A549 (cell line): ENCODE results near the gene NGB. TPM values are rescaled to one million over a fixed set of nuclear protein-coding genes. Genes with fewer than 3 reads are reported as not detected.
A peak's percentile ranks its signal among the peaks of the same experiment; 100 is the strongest.

ENCODE experiments used
- ATAC-seq, 2 experiments: fragments of 200-7000 bp in 1 of 2; fragments of >200 bp in 1 of 2; cut with Nextera tagmentation in 1 of 2; cut with Tn5 transposase in 1 of 2; 3 replicates each; pipeline versions ENCODE4 v1.8.0 to v1.9.1; 2018 to 2020; ENCODE audit warnings: mild to moderate bottlenecking in 1 of 2, moderate library complexity in 1 of 2
- CTCF ChIA-PET: fragments of 300-600 bp; sonication (Branson Sonifier 250); formaldehyde crosslinking; extraction: SDS; loops from one replicate; lab custom pipeline; 2021; ENCODE audit warnings: antibody characterized with exemption, inconsistent platforms; lab: Yijun Ruan, JAX
- POLR2A ChIA-PET: fragments of 350-600 bp; formaldehyde crosslinking; extraction: SDS; loops from one replicate; lab custom pipeline; 2021; ENCODE audit warnings: antibody characterized with exemption, inconsistent platforms; lab: Yijun Ruan, JAX
- DNase-seq, 2 experiments: peaks; one replicate each; pipeline versions ENCODE4 v3.0.0 to v3.0.0-alpha.2; 2011 to 2016; ENCODE audit warnings: low read depth in 1 of 2, low spot score in 1 of 2
- FAIRE-seq: peaks from 2 replicates; lab custom pipeline; 2011; peaks lifted over from hg19 to GRCh38; lab: Jason Lieb, UNC
- H3K27ac ChIP-seq, 2 experiments: fragments of >200 bp; sonication (Bioruptor Twin); formaldehyde crosslinking; 3 replicates each; pipeline ENCODE4 v1.5.1; 2016 to 2017
- H3K4me1 ChIP-seq: fragments of >200 bp; sonication (Bioruptor Twin); formaldehyde crosslinking; 3 replicates; pipeline ENCODE4 v1.6.1; 2016
- H3K4me2 ChIP-seq: fragments of >200 bp; sonication (Bioruptor Twin); formaldehyde crosslinking; 3 replicates; pipeline ENCODE4 v1.6.1; 2016
- H3K4me3 ChIP-seq: fragments of >200 bp; sonication (Bioruptor Twin); formaldehyde crosslinking; 3 replicates; pipeline ENCODE4 v1.5.1; 2016
- H3K9me3 ChIP-seq: fragments of >200 bp; sonication (Bioruptor Twin); formaldehyde crosslinking; 3 replicates; pipeline ENCODE4 v1.6.1; 2016
- CHD2 ChIP-seq: fragments of 150-350 bp; IDR thresholded peaks from 2 replicates; pipeline ENCODE4 v1.6.1; 2014; ENCODE audit warnings: low read length; ENCODE audit not compliant: partially characterized antibody
- CHD4 ChIP-seq: fragments of 200-600 bp; sonication (generic); IDR thresholded peaks from 2 replicates; pipeline ENCODE4 v1.6.1; 2016; ENCODE audit warnings: antibody characterized with exemption, mild to moderate bottlenecking, borderline replicate concordance
- EHMT2 ChIP-seq: fragments of 200-600 bp; sonication (generic); IDR thresholded peaks from 2 replicates; pipeline ENCODE4 v1.6.1; 2016; ENCODE audit warnings: antibody characterized with exemption, low read depth, mild to moderate bottlenecking, moderate library complexity
- NPAS2 ChIP-seq: fragments of 250-450 bp; sonication (Bioruptor Pico); IDR thresholded peaks from 2 replicates; pipeline ENCODE4 v1.8.0; 2022; ENCODE audit warnings: mild to moderate bottlenecking, moderate library complexity, borderline replicate concordance
- POLR2AphosphoS2 ChIP-seq: conservative IDR thresholded peaks from 2 replicates; pipeline ENCODE4 v1.6.1; 2012; ENCODE audit warnings: low read length, improper control_type of control experiment, inconsistent platforms
- RARB ChIP-seq: fragments of 250-450 bp; sonication (Bioruptor Pico); IDR thresholded peaks from 2 replicates; pipeline ENCODE4 v1.8.0; 2021; ENCODE audit warnings: mild to moderate bottlenecking, moderate library complexity
- RCOR1 ChIP-seq: fragments of 150-350 bp; IDR thresholded peaks from 2 replicates; pipeline ENCODE4 v1.6.1; 2014; ENCODE audit warnings: antibody characterized with exemption, low read length, low read depth
- REST ChIP-seq: fragments of 200-600 bp; sonication (generic); IDR thresholded peaks from 2 replicates; pipeline ENCODE4 v1.6.1; 2016; ENCODE audit warnings: antibody characterized with exemption, mild to moderate bottlenecking, moderate library complexity
- SREBF2 ChIP-seq: fragments of 450-650 bp; IDR thresholded peaks from 2 replicates; pipeline ENCODE4 v1.6.1; 2014; ENCODE audit warnings: mild to moderate bottlenecking, moderate library complexity
- TP53 ChIP-seq: fragments of 250-450 bp; sonication (Bioruptor Pico); IDR thresholded peaks from 2 replicates; pipeline ENCODE4 v1.5.0; 2021; ENCODE audit warnings: mild to moderate bottlenecking, moderate library complexity
- WGBS: methylation state at CpG from one replicate; pipeline ENCODE4 v1.1.6; 2017; ENCODE audit errors: missing lambda C conversion rate; 5-methylcytosine and 5-hydroxymethylcytosine counted together
- polyA plus RNA-seq, 4 experiments: library from polyadenylated mRNA; depleted of rRNA in 3 of 4; stranded (reverse); fragments of >200 nt; fragmentation: RNase III in 1 of 4; extraction: RNeasy Plus Mini Kit Qiagen cat#74134 plus additional on column Dnase treatment in 1 of 4; gene quantifications; 2 replicates in 3 of 4; 3 replicates in 1 of 4; pipeline ENCODE4 v1.2.3, GENCODE V29; 2011 to 2017
- TF ChIP-seq, protein P1 (sequence below): fragments of >200 bp; sonication (Bioruptor Twin); formaldehyde crosslinking; IDR thresholded peaks from 2 replicates; pipeline ENCODE4 v1.6.1; 2016

The NGB gene
- polyA plus RNA-seq, 2 of the 4 experiments (the other 2 are of a cell fraction): not detected

DNA sequence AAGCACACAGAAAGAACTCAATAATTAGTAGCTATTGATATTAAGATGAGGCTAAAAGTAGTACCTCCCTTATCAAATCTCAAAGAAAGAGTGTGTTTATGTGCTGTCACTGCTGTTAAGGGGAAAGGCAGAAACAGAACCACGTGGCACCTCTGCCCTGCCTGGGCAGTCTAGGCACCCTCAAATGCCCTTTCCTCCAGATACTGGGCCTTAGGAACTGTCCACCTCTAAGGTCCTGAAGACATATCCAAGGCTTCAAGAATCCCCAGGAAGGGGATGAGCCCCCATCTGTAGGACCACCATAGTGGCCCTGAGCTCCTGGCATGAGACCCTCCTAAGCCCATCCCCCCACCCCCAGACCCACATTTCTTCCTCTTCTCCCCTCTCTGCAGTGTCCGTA, 29.1 kb downstream of the NGB start:
- Histone ChIP-seq H3K4me1 (no peaks in the 10 kb centered on the region), H3K9me3 (no peaks in the 10 kb centered on the region), H3K4me2 (no peak overlapping the region), H3K4me3 (no peak overlapping the region), H3K27ac (no peak overlapping the region)
- DNase-seq: no peak
- ChIA-PET CTCF (interaction anchor here (1.1 to 2.0 kb wide), 3 partner anchors 12 to 89 kb away, joined by 3 to 6 read pairs (median 5); no protein-coding TSS in a partner anchor), POLR2A (no interaction called here)
- ATAC-seq: no peak
- WGBS: 50% methylated on average over 2 of the region's 2 CpGs
- TF ChIP-seq SREBF2 (no peak), REST (peak; percentile 75; the same call in 1 of the 2 replicates), CHD2 (no peak)
- TF ChIP-seq, all 56 proteins: peak for 1
- no peak for FAIRE-seq

GRCh38 chr14:77240336-77240915, 30.6 kb downstream of the NGB start:
- ATAC-seq (peak in 1 of 2 experiments; percentile 40; a peak in 3 of 6 replicates), FAIRE-seq (no peak), DNase-seq (no peak)
- 62% methylated on average over 15 of the region's 15 CpGs for WGBS
- H3K27ac ChIP-seq: no peak overlapping the region
- TF ChIP-seq RARB (no peak), RCOR1 (no peak), CHD4 (no peak)
- H3K4me2 ChIP-seq: no peak overlapping the region
- H3K9me3 ChIP-seq: no peaks in the 10 kb centered on the region
- CTCF ChIA-PET: interaction anchor here (0.6 to 2.0 kb wide), 4 partner anchors 12 to 1323 kb away, joined by 3 to 6 read pairs (median 4); no protein-coding TSS in a partner anchor
- H3K4me1 ChIP-seq: no peaks in the 10 kb centered on the region
- H3K4me3 ChIP-seq: no peak overlapping the region
- POLR2A ChIA-PET: no interaction called here

- CTCF ChIA-PET: interaction anchor here (1.7 to 2.3 kb wide), 2 partner anchors 11 to 27 kb away, joined by 4 to 7 read pairs; no protein-coding TSS in a partner anchor
- 78% methylated on average over 7 of the region's 16 CpGs for WGBS
- FAIRE-seq (no peak), ATAC-seq (no peak), DNase-seq (no peak)
- no peak overlapping the region for H3K27ac ChIP-seq
- POLR2A ChIA-PET: no interaction called here
- no peaks in the 10 kb centered on the region for H3K9me3 ChIP-seq
- H3K4me2 ChIP-seq: no peak overlapping the region
- TF ChIP-seq NPAS2 (CRISPR knock-in tag): no peak
- H3K4me1 ChIP-seq: no peaks in the 10 kb centered on the region
- H3K4me3 ChIP-seq: no peak overlapping the region
Measured at GRCh38 chr14:77239412-77239811, 31.6 kb downstream of the NGB start.

- H3K9me3 ChIP-seq: no peaks in the 10 kb centered on the region
- ATAC-seq (no peak), DNase-seq (no peak), FAIRE-seq (no peak)
- H3K4me2 ChIP-seq: no peak overlapping the region
- no peak overlapping the region for H3K4me3 ChIP-seq
- ChIA-PET POLR2A (no interaction called here), CTCF (interaction anchor here (0.8 to 2.3 kb wide), 3 partner anchors 11 to 366 kb away, joined by 3 to 7 read pairs (median 4); no protein-coding TSS in a partner anchor)
- H3K27ac ChIP-seq: no peak overlapping the region
- TF ChIP-seq EHMT2 (no peak), TP53 (no peak), POLR2AphosphoS2 (no peak)
- TF ChIP-seq, protein P1, sequence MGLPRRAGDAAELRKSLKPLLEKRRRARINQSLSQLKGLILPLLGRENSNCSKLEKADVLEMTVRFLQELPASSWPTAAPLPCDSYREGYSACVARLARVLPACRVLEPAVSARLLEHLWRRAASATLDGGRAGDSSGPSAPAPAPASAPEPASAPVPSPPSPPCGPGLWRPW: no peak
- 27% methylated on average over 2 of the region's 4 CpGs for WGBS
- H3K4me1 ChIP-seq: no peaks in the 10 kb centered on the region
Measured at GRCh38 chr14:77238996-77239395, 32.0 kb downstream of the NGB start.
